GM21825 (cell line): Measurements from ENCODE around the gene N4BP2L1.

Source experiments
- ATAC-seq: cut with Tn5 transposase; IDR thresholded peaks from one replicate; pipeline ENCODE4 v1.9.1; 2021; ENCODE audit warnings: mild to moderate bottlenecking, moderate library complexity; ENCODE audit not compliant: unreplicated experiment

The N4BP2L1 gene

GRCh38 chr13:32427852-32428580 is at the start of gene N4BP2L1:
Gene N4BP2L1, minus strand, starts transcription at chr13:32428130. Its CDS starts 48 bp downstream, at chr13:32428082.
- peak; percentile 72 for ATAC-seq

GRCh38 chr13:32476892-32477291 is 49.0 kb upstream of the N4BP2L1 start:
- no peak for ATAC-seq

- ATAC-seq = no peak
Observed at GRCh38 chr13:32476021-32476731, 48.2 kb upstream of the N4BP2L1 start.

- no peak for ATAC-seq
Observed at GRCh38 chr13:32474999-32475792, 47.3 kb upstream of the N4BP2L1 start.

- ATAC-seq = no peak
Observed at GRCh38 chr13:32473650-32474049, 45.7 kb upstream of the N4BP2L1 start.

- ATAC-seq = peak; percentile 73
Observed at GRCh38 chr13:32472194-32472621, 44.3 kb upstream of the N4BP2L1 start.

GRCh38 chr13:32471187-32471922 is 43.4 kb upstream of the N4BP2L1 start:
- no peak for ATAC-seq

- ATAC-seq = no peak
Observed at GRCh38 chr13:32468502-32469142, 40.7 kb upstream of the N4BP2L1 start.

- ATAC-seq = no peak
Observed at GRCh38 chr13:32456591-32456990, 28.7 kb upstream of the N4BP2L1 start.

- no peak for ATAC-seq
Observed at GRCh38 chr13:32455594-32455903, 27.6 kb upstream of the N4BP2L1 start.

- no peak for ATAC-seq
Observed at GRCh38 chr13:32454886-32455593, 27.1 kb upstream of the N4BP2L1 start.

GRCh38 chr13:32453981-32454380 is 26.1 kb upstream of the N4BP2L1 start:
- no peak for ATAC-seq

GRCh38 chr13:32448972-32449371 is 21.0 kb upstream of the N4BP2L1 start:
- no peak for ATAC-seq

- ATAC-seq = no peak
Observed at GRCh38 chr13:32447894-32448623, 20.1 kb upstream of the N4BP2L1 start.

- no peak for ATAC-seq
Observed at GRCh38 chr13:32446773-32447465, 19.0 kb upstream of the N4BP2L1 start.

- no peak for ATAC-seq
Observed at GRCh38 chr13:32446220-32446619, 18.3 kb upstream of the N4BP2L1 start.

- no peak for ATAC-seq
Observed at GRCh38 chr13:32445461-32445860, 17.5 kb upstream of the N4BP2L1 start.

GRCh38 chr13:32443111-32443510 is 15.2 kb upstream of the N4BP2L1 start:
- peak; percentile 70 for ATAC-seq

GRCh38 chr13:32438871-32439270 is 10.9 kb upstream of the N4BP2L1 start:
- ATAC-seq = no peak
